GM13977 (cell line): ENCODE measurements around the gene FMNL2.
"Not testable (repeated sequence)": the region's sequence is repeated elsewhere in the genome, so short reads cannot be mapped to it uniquely, and the experiment has no call there.

ENCODE experiments used
- DNase-seq: peaks from one replicate; pipeline ENCODE4 v3.0.0; 2012; ENCODE audit warnings: low spot score
- in situ Hi-C: fragments of 300-500 bp; cut with MboI; formaldehyde crosslinking; loops from one replicate; pipeline ENCODE4 v1.12.0; 2022; ENCODE audit warnings: low sequenced_read_pairs, low pct_unique_long_range_greater_than_20kb, mixed read lengths, inconsistent platforms; ENCODE audit not compliant: unreplicated experiment
- TF ChIP-seq, protein P1 (sequence below): IDR thresholded peaks from 2 replicates; pipeline ENCODE4 v1.5.1; 2012; ENCODE audit warnings: mild to moderate bottlenecking, control low read depth; ENCODE audit not compliant: insufficient read depth; ENCODE audit errors: extremely low read depth, missing control alignments

Gene FMNL2

GRCh38 chr2:152467677-152468410 is 132.9 kb downstream of the FMNL2 start:
- no peak for DNase-seq
- TF ChIP-seq, protein P1, sequence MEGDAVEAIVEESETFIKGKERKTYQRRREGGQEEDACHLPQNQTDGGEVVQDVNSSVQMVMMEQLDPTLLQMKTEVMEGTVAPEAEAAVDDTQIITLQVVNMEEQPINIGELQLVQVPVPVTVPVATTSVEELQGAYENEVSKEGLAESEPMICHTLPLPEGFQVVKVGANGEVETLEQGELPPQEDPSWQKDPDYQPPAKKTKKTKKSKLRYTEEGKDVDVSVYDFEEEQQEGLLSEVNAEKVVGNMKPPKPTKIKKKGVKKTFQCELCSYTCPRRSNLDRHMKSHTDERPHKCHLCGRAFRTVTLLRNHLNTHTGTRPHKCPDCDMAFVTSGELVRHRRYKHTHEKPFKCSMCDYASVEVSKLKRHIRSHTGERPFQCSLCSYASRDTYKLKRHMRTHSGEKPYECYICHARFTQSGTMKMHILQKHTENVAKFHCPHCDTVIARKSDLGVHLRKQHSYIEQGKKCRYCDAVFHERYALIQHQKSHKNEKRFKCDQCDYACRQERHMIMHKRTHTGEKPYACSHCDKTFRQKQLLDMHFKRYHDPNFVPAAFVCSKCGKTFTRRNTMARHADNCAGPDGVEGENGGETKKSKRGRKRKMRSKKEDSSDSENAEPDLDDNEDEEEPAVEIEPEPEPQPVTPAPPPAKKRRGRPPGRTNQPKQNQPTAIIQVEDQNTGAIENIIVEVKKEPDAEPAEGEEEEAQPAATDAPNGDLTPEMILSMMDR = no peak
- in situ Hi-C loops = loop anchor here (25.0 kb wide), 1 partner anchor 431 kb away; no protein-coding TSS in a partner anchor

- no peak for DNase-seq
- TF ChIP-seq, protein P1 = no peak
- in situ Hi-C loops = loop anchor here (25.0 kb wide), 1 partner anchor 432 kb away; no protein-coding TSS in a partner anchor
Observed at GRCh38 chr2:152468899-152469692, 134.1 kb downstream of the FMNL2 start.

DNA sequence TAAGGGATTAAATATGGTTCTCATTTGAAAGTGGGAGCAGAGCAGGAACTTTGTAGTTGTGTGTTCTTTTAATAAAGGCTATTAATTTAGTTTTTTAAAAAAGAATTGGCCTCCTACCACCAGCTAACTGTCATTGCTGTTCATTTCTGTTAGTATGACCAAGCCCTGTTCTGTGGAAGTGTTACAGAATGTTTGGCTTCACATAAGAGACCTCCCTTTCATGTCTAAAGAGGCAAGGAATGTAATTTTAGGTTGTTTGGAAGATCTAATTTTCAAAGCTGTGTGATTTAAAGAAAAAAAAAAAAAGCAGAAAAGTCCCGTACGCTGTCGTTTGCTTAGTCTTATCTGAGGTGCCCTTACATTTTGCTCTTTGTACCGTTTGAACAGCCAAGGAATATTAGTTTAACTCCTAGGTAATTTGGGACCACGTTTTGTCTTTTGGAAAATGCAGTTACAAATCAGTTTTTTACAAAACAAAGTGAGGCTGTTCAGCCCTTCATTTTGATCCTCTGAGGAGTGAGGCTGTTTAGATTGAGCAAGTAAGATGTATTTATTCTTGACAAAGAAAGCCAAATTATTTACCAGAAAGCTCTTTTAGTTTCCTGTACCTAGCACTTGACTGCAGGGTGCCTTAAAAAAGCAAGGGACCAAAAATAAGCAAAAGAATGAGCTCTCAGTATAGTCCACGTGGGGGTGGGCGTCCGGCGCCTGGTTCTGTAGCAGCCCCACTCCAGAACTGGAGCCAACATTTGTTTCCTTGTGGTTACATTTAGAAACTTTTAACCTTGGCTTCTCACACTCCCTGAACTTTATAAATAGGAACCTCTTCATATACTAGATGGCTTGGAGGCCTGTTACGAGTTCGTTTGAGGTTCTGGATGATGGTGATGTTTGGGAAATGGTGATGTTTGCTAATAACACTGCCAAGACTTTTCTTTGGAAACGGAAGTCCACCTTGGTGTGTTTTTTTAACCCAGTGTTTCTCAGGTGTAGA is 136.2 kb downstream of the FMNL2 start:
- TF ChIP-seq, protein P1 = no peak
- in situ Hi-C loops = loop anchor here (25.0 kb wide), 1 partner anchor 434 kb away; no protein-coding TSS in a partner anchor
- DNase-seq = no peak

- DNase-seq = no peak
- in situ Hi-C loops = loop anchor here (25.0 kb wide), 1 partner anchor 435 kb away; no protein-coding TSS in a partner anchor
- TF ChIP-seq, protein P1 = no peak
Observed at GRCh38 chr2:152472481-152472887, 137.5 kb downstream of the FMNL2 start.

GRCh38 chr2:152473151-152473857 is 138.3 kb downstream of the FMNL2 start:
- in situ Hi-C loops = loop anchor here (25.0 kb wide), 1 partner anchor 436 kb away; no protein-coding TSS in a partner anchor
- no peak for DNase-seq

DNA sequence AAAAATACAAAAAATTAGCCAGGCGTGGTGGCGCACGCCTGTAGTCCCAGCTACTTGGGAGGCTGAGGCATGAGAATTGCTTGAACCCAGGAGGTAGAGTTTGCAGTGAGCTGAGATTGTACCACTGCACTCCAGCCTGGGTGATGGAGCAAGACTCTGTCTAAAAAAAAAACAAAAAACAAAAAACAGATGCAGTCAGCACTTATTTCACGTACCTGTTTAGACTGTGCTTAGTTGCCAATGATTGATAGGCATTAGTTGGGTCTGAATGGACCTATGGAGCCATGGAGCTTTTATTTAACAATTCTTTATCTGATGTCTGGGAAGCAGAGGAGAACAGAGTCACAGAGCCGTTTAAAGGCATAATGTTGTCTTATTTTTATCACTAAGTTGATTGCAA is 139.5 kb downstream of the FMNL2 start:
- in situ Hi-C loops = loop anchor here (25.0 kb wide), 1 partner anchor 437 kb away; no protein-coding TSS in a partner anchor
- not testable (repeated sequence) for DNase-seq

More at GRCh38 chr2:152473151-152473857, 138.3 kb downstream of the FMNL2 start:
- TF ChIP-seq, protein P1 = no peak
